G401.6 (cell line): ENCODE data around the gene TTBK2.

Experiments
- FAIRE-seq: peaks from 2 replicates; lab custom pipeline; 2012; peaks lifted over from hg19 to GRCh38; lab: Jason Lieb, UNC

The TTBK2 gene

DNA sequence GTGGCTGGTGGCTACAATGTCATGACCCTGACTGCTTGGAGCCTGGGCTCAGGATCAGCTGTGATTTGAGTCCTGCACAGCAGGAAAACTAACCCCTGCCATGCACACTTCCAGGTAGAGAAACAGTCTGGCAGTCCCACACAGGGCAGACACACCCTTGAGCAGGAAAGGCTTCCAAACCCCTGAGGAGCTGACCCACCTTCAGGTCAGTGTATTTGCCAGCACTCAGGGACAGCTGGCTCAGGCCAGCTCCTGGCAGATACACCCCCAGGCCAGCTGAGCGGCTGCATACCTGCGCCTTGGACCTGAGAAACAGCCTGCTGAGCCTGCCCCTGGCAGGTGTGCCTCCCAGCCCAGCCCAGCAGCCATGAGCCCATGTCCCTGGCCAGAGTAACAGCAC lies 161.5 kb downstream of the TTBK2 start:
- FAIRE-seq, result no peak

DNA sequence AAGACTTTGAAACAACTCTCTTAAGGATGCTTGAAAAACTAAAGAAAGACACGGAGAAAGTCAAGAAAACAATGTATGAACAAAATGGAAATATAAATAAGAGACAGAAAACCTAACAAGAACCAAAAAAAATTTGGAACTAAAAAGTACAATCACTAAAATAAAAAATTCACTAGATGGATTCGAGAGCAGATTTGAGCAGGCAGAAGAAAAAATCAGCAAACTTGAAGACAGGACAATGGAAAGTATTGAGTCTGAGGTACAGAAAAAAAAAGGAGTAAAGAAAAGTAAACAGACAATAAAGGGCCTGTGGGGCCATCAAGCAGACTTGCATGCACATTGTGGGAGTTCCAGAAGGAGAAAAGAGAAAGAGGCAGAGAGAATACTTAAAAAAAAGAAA lies 170.3 kb downstream of the TTBK2 start:
- FAIRE-seq, result no peak

DNA sequence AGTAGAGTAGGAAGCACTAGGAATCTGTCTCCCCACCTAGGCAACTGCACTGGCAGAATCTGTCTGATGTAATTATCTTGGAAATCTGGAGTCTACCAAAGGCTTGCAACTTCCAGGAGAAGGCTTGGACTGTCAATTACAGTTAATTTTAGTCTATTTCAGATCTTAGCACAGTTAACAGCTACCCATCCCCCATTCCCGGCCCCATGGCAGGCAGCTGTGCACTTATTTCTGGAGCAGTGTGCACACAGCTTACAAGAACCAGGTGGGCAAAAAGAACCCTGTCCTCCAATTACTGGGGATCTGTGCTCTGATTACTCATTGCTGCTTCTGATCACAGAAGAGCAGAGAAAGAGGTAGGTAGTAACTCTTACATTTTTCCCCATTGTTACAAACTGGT lies 171.3 kb downstream of the TTBK2 start:
- FAIRE-seq, result no peak

DNA sequence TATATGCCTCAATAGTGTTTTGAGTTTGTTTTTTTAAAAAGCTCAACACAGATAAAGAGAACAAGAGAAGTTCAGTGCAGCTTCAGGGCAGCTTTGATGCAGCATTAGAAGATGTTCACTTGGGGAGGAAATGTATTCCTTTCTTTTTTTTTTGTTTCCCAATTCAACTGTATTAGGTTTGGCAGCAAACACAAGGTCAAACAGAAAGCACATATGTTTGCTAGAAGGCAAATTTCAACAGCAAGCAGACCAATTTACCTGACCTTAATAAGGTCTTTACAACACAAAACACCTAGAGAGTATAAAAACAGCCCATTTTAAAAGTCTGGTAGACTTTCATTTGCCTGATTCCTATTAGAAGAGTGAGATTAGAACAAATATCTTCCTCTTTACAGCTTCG lies 176.4 kb downstream of the TTBK2 start:
- FAIRE-seq, result no peak

DNA sequence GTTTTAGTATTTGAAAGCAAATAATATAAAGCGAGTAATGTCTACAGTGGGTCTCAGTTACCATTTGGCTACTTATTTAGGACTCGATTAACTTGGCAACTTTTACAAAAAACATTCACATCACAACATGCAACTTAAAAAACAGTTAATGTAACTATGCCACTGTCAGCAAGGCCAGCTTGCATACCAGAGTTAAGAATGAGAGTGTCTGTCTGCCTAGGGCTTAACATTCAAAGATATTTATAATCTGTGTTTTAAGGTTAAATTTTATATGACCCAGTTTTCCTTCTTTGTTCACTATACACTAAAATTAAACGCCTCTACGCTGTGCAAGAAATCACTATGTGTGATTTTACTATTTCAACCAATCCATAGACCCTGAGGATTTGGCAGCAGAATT lies 178.4 kb downstream of the TTBK2 start:
- FAIRE-seq, result no peak

DNA sequence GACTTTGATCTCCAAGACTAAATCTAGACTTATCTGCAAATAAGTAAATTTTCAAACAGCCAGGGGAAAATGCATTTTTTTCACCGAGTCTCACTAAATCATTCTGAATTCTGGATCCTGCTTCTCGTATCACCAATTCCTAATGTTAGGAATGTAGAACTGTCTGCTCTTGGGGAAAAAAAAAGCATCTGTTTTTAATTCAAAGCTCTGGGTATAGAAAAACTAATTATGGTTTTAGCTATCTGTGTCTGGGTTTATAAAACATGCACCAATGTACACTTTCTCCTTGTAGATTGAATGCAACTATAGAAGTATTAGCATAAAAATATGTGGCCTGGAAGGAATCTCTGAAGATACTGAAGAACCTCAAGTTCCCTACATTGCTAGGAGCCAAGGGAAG lies 178.9 kb downstream of the TTBK2 start:
- FAIRE-seq, result no peak

DNA sequence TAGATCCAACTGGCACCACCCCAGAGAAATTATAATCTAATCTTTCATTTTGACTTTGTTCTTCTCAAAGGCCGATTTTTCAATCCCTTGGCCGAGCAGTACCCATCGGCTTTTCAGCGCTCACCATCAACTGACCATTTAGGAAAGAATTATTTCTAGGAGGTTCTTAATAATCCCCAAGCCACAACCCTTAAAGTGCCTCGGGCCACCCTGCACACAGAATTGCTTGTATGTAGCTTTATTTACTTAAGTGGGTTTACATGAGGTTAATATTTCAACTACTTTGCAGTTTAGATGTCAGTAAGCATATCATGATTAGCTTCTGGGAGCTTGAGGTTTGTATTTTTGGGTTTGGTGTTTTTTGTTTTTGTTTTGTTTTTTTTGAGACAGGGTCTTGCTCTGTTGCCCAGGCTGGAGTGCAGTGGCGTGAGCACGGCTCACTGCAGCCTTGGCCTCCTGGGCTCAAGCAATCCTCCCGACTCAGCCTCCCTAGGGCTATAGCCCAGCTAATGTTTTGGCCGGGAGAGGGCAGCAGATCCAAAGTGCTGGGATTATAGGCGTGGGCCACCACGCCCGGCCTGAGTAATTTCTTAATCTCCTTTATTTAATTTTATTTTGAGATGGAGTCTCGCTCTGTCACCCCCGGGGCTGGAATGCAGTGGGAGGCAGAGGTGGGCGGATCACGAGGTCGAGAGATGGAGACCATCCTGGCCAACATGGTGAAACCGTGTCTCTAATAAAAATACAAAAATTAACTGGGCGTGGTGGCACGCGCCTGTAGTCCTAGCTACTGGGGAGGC lies 182.8 kb downstream of the TTBK2 start:
- FAIRE-seq, result no peak

DNA sequence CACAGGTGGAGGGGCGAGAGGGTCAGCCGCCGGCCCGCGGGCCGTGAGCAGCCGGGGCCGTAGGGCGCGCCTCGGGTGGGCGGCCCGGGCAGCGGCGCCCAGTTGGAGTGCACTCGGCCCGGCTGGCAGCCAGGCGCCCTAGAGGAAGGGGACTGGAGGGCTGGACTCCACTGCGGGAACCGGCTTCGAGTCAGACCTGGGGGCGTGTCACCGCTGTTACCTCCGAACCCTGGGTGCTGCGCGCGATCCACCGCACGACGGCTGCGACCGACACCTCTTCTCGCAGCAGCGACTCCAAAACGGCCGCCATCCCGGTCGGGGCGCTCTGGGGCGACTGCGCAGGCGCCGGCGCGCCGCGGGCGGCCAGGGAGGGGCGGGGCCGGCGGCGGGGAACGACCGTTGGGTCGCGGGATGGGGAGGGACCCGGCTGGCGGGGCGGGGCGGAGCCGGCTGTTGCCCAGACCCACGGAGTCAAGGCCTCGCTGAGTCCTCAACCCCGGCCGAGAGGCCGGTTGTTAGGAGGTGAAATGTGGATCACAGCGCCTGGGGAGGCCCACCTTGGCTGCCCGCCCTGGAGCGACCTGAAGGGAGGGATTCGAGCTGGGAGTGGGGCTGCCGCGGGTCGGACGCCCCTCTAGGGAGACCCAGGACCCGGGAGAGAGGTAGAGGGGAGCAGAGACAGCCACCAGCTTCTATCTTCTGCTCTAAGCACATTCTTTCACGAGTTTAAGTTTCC lies 183.6 kb downstream of the TTBK2 start, which contains the start of gene CDAN1:
TSS of gene CDAN1 (minus strand) at position 336 of the 736 bp plus-strand sequence. CDS start at position 310, 26 bp downstream.
- FAIRE-seq, result no peak

DNA sequence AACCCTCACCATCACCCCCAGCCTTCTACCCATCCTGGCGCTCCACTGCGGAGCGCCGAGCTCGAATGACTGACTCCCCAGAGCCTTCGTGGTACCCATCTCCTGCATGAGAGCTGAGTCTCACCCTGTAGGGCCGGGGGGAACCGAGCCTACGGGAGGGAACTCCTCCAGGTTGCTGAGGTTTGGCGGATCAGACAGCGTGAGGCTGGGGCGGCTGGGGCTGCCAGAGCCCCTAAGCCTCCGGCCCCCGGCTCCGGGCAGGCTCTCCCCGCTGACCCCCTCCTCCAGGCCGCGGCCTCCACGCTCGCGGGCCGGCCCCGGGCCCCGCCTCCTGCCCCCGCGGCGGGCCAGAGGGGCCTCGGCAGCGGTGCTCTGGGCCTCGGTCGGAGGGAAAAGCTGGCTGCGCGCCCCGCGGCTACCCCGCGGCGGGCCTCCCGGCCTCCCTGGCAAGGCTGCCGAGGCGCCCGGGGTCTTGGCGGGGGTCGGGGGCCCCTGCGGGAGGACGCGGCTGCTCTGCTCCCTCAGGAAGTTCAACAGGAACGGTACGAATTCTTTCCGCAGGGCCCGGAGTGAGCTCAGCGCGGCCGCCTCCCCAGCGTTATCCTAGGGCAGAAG lies 184.3 kb downstream of the TTBK2 start:
- FAIRE-seq, result no peak

DNA sequence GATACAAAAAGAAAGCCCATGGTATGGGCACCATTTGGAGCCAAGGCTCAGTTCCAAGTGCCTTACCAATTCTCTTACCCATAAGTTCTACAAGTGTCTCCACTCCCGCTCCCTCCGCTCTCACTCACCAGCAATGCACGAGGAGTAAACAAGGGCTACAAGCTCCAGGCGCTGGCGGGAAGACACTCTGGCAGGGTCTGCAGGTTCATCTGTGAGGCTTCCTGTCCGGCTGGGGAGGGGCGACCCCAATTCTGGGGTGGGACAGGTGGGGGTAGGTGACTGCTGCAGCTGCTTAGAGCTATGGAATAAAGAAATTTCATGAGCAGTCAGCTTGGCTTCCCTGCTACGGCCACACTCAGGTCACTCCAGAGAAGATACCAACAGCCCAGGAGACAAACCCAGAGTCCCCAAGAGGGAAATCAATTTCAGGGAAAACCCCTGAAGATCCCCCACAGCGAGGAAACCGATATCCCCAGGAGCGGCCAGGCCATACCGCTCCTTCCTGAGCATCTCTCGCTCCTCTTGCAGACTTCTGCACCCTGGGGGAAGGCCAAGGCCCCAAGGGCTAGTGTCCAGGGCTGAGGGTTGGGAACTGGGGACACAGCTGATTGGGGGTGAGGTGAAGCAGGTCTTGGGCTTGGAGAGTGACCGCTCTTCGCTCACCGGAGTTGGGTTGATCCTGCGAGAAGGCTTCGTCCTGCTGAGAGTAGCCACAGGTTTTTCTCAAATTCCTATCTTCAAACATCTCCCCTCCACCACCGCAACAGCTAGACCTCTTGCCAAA lies 185.0 kb downstream of the TTBK2 start:
- no peak for FAIRE-seq

DNA sequence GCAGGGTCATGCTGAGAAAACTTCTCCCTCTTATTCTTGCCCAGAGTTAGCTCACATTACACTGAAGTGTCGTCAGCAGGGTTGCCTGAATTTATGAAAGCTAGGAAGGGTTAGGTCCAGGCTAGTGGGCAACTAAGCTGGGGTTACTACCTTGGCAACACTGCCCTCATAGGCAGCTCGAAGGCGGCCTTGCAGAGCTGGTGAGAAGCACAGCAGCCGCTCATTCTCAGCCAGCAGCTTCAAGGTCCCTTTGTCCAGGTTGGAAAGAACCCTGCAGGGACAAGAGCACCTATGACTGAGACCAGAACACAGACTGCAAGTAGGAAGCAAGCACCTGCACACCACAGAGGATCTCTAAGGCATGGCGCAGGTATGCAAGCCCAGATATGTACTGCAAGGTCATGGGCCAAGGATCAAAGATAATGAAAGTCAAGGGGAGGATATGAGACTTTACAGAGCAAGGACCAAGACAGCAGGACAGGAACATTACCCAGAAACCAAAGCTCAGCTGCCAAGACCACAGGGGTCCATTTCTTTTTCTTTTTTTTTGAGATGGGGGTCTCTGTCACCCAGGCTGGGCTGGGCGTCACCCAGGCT lies 186.4 kb downstream of the TTBK2 start:
- FAIRE-seq, result no peak

DNA sequence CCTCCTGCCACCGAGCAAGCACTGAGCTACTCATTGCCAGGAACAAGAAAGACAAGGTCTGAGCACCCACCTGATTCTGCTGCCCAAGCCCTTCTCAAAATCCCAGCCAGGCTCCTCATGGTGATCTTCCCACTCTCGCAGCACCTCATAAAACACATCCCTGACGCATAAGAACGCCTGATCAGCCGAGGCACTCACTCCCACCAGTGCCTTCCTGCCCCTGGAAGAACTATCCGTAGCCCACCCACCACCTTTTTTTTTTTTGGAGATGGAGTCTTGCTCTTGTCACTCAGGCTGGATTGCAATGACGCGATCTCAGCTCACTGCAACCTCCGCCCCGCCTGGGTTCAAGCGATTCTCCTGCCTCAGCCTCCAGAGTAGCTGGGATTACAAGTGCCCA lies 187.6 kb downstream of the TTBK2 start:
- no peak for FAIRE-seq

DNA sequence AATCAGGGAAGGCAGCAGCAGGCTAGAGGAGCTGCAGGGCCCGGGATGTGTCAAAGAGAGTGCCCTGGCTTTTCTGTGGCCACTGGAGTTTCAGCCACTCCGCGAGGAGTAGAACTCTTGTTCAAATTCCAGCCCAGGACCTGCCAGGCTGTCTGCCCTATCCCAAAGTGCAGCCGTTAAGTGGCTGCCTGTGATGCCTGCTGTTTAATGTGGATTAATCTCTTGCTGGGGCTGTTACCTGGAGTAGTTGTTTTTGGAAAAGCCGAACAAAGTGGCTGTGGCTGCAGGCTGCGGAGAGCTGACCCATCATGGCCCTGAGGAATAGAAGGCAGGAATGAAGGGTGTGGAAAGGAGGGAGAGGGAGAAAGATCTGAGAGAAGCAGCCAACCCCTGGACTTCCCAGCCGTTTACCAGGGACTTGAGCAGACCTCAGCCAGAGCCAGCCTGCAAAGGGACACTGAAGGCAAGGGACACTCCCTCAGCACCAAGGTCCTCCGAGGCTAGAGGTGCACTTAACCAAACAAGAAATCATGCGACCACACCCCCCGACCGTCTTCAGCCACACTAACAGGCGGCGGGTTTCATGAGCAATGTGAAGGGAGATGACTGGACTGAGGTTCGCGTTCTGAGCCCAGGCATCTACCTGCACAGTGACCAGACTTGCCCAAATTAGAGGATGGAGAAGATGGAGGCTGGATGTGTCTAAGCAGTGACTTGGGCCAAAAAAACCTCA lies 188.3 kb downstream of the TTBK2 start:
- no peak for FAIRE-seq

DNA sequence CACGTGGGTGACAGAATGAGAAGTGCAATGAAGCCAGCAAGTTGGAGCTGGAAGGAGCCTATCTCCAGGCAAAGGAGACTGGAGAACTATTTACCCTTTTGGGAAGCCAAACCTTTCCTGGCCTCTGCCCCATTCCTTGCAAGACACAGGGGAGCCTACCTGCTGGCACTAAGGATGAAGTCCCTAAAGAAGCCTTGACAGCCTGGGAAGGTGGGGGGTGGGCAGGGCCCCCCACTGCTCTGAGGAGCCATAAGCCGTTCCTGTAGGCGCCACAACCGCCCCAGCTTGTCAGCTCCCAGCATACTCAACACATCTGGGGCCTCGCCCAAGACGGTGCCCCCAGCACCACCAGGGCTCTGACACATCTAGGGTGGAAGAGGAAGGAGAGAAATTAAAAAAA lies 189.1 kb downstream of the TTBK2 start:
- FAIRE-seq, result no peak

DNA sequence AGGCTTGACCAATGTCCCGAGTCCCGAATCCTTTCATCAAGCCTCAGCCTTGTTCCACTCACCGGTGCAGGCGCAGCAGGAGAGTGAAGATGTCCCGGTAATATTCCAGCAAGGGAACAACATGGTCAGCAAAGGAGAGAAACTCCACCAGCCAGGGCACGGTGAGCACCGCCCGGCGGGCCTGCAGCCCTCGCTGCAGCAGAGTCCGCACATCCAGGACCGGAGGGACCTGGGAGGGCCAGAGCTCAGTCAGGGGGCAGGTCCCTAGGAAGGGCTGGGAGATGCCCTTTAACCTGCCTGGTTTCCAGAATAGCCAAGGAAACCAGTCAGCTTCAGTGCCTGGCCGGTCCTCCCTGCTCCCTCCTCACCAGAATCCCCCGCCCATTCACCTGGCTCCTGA lies 190.0 kb downstream of the TTBK2 start:
- FAIRE-seq, result no peak

DNA sequence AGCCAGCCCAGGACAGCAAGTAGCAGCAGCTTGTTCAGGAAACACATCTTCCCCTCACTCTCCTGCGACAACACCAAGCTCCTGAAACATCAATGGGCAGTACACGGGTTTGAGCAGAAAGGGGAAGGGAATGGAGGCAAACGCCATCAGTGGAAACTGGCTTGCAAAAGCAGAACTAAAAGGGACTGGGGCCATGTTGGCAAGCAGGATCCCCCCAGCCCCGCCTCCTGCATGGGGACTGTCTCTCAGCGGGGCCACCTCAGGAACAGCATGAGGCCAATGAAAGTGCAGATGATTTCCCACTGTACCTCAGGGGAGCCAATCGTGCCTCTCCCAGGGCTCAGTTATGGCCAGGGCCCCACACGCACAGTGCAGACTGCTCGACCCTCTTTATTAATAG lies 190.4 kb downstream of the TTBK2 start:
- FAIRE-seq, result no peak

DNA sequence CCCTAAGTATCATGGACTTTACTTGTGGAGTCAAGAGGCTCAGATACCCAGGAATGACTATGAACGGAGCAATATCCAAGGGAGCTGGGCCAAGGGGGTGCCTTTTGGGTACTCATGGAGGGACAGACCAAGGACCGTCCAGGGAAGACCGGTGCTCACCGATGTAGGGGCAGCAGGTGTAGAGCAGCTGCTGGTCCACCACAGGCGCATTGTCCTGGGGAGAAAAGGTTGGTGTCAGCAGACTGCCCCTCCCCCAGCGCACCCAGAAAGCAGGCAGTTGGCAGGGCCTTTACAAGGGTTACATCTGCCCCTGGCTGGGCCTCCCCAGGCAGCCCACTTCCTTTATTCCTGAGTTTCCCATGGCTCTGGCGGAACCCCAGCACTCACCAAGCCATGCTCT lies 191.2 kb downstream of the TTBK2 start:
- no peak for FAIRE-seq

DNA sequence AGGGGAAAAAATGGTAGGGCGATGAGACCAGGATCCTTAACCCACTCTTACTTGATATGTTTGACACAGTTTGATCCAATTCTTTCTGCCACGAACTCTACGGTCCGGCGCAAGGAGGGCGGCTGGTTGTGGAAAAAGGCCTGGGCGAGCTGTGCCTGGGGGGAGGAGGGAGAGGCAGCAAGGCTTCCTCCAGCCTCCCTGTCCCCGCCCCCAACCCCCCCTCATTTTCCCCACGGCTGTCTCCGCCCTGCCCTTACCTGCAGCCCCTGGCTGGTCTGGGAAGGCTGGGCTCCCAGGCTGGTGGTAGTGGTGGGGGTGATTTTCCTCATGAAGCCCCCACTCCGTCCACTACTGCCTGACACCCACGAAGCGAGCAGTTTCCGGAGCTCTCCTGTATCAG lies 191.6 kb downstream of the TTBK2 start:
- FAIRE-seq, result no peak

DNA sequence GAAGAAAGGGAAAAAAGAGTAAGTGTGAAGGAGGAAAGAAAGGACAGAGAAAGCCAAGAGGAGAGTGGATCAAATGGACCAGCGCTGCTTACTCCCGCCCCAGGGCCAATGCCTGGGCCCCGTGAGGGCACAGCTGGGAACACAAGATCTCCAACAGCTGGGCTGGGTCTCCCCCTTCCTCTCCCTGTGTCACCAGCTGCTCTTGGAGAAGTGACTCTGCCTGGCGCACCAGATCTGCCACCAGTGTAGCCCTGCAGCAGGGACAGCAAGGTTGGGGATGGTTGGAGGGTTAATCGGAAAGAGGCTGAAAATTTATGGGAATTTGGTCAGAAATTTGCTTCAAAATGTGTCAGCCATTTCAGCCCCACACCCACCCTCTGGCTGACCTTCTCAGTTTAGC lies 192.0 kb downstream of the TTBK2 start:
- no peak for FAIRE-seq

DNA sequence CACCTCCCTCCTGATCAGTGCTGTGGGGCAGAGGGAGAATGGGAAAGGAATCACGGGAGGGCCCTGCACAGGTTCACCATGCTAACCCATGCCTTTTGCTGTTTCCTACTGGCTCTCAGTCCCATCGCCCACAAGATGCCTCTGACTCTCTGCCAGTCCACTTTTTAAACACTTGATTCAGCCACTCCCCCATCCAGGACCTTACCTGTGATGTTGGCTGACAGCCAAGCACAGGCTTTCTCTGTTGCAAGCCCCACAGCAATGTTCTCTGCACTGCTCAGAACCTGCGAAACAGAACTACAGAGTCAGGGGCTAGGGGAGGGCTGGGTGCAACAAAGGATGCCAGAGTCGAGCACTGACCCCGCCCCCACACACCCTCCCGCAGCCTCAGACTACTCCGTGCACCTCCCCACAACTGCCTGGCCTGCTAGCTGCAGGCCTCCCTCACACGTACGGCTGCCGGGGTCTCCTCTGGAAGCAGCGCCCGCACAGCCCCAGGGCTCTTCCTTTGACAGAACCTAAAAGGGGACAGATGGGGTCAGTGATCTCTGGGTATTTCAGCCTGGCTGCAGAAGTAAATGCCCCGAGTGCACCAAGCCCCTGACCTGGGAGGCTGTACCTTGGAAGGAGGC lies 192.7 kb downstream of the TTBK2 start:
- FAIRE-seq, result no peak

DNA sequence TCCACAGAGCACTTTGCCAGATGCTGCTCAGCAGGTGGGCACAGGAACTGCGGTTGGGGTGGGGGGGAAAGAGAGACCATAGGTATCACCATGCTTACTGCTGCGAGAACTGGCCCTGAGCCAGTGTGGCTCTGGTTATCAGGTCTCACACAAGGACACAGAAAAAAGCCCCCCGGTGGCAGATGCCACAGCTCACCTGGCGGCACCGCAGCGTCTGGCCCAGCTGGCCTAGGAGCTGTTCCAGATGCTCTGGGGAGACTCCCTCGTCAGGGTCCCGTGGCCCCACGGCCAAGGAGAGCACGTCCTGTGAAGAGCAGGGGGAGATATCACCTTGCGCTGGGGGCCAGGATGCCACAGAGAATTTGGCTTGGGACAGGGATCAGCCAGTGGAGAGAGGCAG lies 194.5 kb downstream of the TTBK2 start:
- FAIRE-seq, result no peak
